OCI-M2 (cell line): ENCODE measurements around the gene MAST4.

Experiments used
- DNase-seq: peaks from one replicate; lab custom pipeline; 2025; ENCODE audit not compliant: unreplicated experiment; lab: John Stamatoyannopoulos, UW

The MAST4 gene

DNA sequence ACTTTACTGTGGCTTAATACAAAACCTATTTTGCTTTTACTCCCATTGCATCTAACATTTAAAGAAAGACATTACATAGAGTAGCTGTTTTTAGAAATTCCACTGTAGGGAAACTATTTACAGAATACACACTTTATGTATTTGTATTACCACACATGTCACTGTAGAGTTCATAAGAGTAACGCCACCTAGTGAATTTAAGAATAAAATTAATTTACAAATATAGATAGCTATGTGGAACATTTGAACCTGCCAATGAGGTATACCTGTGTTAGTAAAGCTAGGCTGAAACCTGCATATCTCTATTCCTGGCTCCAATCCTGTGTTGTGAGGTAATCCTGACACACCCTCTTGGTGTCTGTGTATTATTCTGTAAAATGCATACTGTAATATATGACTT is 234.4 kb downstream of the MAST4 start:
- no peak for DNase-seq

DNA sequence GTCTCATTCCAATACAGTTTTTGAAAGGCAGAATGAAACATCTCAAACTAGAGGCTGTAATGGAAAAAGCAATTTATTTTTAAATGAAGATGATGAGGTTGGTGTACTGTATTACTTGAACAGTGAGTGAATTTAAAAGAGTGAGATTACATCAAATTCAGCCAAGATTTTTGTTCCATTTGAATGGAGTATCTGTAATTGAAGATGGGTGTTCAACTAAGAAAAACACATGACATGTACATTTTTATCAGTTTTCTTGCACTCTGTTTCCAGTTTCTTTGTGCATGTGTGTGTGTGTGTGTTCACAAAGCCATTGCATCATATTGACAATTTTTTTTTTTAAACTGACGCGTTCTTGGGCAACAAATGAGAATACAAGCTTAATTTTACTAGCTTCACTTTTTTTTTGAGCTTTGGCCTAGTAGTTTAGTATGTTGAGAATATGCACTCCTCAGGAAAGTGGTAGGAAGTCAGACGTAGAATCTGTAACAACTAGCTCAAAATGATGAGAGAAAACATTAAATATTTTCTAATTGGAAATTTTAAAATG is 243.5 kb downstream of the MAST4 start:
- DNase-seq = no peak

DNA sequence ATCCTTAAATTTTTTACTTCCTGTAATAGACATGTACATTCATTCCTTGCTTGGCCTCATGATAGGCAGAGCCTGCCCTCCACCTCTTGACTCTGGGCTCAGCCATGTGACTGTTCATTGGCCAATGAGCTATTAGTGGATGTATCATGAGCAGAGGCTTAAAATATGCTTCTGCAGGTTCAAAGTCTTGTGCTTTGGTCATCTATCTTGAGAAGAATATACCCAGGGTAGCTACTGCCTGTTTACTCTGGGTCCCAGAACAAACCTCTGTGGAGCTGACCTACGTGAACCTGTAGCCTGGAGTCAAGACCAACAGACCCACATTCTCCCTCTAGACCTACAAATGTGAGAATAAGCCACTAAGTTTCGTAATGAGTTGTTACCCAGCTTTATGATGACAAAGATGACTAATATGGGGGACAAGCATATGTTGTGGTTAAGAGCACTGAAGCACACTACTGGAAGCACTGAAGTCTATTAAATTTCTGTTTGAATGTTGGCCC is 244.4 kb downstream of the MAST4 start:
- no peak for DNase-seq

DNA sequence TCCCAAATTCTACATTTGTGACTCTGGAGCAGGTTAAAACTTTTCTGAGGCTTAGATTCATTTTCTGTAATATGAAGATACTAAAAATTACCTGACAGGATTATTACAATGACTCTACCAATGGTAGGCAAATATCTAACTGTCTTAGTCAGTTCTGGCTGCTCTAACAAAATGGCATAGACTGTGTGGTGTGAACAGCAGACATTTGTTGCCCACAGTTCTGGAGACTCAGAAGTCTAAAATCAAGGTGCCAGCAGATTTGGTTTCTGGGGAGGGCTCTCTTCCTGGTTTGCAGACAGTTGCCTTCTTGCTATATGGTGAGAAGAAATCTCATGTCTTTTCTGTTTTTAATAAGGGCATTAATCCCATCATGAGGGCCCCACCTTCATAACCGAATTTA is 245.1 kb downstream of the MAST4 start:
- DNase-seq = no peak

DNA sequence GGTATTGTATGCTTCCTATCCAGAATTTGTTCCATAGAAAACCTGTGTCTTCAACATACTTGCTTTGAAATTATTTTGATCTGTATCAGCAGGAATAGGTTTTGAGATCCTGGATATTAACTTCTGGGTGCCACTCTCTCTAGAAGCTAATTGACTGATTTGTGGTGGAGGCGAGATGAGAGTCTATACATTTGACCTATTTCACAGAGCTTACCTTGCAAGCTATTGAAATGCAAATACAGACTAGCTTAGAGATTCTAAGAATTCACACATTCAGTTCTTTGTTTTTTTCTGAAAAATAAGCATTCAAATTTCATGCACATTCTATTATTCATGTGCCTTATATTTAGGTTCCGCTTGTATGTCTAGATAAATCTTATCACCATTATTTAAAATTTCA is 246.3 kb downstream of the MAST4 start:
- DNase-seq = no peak

DNA sequence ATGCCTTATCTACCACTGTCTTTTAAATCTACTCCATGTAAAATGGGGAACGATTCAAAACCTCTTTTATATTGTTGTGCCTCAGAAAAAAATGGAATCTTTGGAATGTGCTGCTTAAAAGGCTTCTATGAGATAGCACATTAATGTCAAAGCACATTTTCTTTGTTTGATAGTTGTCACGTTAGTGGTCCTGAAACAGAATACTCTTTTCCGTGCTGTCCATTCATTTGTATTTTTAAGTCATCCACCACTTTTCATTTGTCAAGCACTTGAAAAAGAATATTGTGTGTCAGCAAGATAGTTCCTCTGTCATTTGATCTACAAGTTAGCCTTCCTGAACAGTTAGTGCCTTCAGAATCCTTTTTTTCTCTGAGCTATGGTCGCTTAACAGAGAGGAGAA is 246.9 kb downstream of the MAST4 start:
- no peak for DNase-seq

DNA sequence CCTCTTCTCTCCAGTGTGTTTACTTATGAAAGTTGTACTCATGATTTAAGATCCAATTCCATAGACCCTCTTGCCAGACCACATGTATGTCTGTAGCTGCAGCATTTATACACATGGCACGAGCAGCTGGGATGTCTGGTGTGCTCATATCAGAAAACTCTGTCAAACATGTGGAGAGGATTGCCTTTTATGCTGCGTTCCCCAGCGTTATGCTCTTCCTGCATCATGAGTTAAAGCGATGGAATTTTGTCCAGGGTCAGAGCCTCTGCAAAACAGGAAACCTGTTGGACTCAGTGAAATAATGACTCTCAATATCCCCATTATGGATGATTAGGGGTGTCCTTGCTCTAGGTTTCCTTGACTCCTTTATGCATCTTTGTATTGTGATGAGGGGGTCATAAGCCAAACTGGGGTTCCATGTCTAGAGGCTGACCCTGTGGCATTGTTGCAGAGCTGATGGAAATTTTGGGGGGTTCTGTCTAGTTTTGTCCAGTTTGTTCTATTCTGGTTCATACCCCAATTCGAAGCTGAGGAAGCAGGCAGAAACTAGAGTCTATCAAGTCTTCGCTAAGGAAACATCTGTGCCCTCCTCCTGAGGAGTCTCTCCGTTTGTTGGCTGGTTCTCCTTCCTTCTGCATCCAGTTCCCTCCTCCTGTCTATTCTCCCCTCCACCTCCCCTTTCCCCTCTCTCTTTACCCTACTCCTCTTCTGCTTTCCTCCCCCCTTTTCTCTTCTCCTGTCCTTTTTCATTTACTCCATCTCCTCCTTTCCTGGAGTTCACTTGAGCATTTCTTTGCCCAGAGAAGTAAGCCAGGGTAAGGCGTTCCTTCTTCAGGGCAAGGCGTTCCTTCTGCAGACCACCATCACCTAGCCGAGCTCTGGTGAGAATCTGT is 252.8 kb downstream of the MAST4 start:
- DNase-seq = no peak

DNA sequence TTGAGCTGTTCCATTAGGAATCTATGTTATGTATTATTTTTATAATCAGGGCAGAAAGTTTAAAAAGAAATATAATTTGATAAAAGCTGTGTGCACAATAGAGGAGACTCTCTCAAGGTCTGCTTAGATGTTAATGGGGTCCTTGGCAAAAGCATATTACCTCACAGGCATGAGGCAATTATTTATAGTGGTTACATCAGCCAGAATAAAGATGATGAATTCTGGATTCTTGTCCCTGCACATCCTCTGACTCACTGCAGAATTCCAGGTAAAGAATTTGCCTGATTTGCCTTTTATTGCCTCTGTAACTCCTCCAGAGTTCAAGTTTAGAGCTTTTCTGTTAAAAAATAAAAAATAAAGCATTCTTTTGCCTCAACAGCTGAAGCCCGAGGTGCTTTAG is 253.6 kb downstream of the MAST4 start:
- no peak for DNase-seq

DNA sequence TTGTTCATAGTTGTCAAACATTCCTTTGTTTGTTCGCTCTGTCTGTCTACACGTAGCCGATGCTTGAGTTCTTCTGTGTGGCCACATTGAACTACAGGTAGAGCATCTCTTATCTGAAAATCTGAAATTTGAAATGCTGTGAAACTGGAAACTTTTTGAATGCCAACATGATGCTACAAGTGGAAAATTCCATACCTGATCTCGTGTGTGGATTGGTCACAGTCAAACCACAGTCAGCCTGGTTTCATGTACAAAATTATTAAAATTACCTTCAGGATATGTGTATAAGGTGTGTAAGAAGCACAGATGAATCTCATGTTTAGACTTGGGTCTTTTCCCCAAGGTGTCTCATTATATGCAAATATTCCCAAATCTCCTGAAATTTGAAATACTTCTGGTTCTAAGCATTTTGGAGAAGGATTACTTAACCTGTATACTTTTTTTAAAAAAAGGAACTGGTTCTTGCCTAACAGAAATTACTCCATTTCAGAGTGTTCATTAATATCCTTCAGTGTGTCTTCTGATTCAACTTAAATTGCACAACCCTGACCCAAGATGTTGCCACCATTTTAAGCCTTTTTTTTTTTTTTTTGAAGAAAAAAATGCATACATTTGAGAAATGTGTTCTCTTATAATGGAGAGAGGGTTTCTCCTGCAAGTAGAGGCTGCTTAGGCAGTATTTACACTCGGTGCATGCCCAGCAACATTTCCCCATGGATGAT is 254.3 kb downstream of the MAST4 start:
- DNase-seq = no peak

DNA sequence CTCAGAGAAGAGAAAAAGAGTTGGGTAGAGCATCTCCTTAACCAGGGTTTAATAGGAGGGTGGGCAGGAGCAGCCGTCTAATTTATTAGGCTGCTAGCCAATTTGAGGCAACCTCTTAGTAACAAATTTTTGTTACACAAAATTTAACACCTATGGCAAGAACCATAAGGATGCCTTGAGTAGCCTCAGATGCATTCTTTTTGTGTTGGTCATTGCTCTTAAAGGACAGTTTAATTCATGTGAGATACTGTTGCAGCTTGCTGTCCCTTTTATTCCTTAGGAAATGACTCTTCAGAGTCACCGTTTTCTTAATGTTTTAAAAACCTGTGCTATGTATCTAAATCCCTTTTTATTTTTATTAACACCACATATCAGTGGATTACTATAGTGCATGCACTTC is 255.1 kb downstream of the MAST4 start:
- no peak for DNase-seq

DNA sequence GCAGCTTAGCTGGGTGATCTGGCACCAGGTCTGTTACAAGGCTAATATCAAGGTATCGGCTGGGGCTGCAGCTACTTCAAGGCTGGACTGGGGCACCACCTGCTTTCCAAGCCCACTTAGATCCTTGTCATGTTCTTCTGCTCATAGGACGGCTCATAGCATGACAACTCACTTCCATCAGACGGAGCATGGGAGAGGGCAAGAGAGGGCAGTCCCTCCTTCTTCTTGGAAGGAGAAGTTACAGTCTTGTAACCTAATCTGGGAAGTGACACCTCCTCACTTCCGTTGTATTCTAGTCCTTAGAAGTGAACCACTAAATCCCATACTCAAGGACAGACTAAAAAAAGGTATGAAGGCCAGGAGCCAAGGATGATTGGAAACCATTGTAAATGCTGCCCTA is 258.2 kb downstream of the MAST4 start:
- DNase-seq = no peak

DNA sequence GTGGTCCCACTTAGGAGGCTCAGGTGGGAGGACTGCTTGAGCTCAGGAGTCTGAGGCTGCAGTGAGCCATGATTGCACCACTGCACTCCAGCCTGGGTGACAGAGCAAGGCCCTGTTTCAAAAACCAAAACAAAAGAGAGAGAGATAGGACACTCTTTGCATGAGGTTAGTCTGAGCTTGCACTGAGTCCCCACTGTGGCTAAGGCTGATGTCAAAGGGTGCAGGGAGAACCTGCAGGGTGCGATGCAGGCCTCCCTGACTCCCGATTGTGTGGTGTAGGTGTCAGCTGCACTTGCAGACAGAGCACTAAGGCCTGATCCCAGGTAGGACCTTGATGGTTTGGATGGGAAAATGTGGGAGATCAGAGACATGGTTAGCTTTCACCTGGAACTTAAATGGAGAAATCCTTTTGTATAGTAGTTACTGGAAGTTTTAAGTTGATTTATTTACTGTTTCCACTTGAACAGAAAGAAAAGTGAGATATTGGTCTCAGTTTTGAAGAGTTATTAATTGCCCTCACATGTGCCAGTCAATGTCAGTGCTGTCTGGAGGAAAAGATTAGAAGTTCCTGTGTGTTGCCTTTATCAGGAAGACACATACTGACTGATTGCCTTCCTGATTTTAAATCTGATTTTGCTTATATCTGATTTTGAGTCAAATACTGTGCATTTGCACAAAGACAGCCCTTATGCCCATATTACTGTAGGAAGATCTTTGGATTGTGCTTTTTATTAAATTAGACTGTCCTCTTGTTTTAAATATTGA is 260.0 kb downstream of the MAST4 start:
- no peak for DNase-seq

DNA sequence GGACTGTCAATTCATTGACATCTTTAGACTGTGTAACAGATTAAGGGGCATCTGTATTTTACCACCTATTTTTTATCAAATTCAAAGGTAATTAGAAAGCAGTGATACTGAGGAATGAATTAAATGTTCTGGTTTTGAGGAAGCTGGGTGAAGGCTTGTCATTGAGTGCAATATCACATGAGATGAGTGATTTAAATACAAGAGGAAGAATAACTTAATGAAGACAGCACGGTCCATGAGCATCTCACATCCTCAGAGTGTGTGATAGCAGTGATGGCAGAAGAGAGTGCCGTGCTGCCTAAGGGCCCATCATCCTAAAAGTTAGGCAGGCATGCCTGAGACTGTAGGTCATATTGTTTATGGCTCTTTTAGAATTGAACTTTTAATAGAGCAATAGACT is 263.3 kb downstream of the MAST4 start:
- DNase-seq = no peak

DNA sequence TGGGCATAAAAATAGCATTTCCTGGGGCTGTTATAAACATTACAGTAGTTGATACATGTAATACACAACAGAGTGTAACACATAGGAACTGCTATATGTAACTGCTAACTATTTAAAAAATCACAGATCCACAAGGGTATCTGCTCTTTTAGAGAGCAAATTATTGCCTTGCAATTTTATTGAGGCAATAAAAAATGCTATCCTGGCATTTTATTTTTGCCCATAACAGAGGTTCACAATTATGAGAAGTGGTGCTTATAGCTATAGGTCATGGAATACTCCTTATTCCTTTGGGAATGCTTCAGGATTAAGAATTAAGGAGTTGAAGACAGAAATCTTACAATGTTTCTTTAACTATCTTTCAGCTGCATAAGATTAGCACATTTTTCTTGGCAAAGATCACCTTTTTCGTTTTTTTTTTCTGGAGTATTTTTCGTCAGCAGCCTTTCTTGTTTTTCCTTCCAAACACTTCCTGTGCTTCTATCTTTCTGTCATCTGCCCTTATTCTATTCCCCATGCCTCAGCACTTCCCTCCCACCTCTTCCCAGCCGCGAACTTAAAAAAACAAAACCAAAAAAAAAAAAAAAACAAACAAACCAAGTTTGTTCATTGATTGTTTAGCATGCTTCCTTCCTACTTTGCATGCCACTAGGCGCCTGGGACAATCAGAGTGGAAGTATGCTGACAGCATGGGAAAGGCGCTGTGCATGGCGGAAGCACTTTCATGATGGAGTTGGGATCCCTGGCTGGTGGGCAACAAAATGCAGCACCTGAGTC is 264.2 kb downstream of the MAST4 start:
- DNase-seq = no peak

DNA sequence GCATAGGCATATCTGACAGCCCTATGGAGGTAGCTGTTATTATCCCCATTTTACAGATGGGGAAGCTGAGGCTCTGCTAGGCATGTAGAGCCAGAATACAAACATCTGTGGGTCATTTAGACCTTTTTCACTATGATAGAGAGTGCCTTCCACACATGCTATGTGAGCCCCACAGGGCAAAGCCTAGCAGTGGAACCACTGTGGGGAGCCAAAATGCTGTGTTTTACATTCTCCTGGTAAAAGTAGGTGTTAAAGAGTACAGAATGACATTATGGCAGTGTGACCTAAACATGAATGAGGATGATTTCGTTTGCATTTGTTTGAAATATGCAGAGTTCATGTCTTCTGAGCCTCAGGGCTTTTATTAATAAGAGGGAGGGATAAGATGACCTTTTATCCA is 265.2 kb downstream of the MAST4 start:
- DNase-seq = no peak

DNA sequence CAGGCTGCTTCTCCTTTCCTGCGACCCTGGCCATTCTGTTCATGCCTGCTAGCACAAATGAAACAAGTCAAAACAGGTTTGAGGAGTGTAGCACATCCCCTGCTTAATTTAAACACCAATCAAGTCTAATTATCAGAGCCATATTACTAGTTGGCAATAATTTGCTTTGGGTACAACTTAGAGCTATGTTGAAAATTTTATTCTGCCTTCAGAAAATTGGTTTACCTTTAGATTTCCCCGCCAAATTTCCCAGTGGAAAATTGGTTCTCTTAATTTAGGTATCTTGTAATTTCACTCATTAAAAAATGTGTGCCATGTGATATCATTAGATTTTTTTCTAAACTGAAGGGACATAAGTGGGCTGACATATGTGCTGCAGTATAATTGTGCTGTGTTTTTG is 265.8 kb downstream of the MAST4 start:
- no peak for DNase-seq

DNA sequence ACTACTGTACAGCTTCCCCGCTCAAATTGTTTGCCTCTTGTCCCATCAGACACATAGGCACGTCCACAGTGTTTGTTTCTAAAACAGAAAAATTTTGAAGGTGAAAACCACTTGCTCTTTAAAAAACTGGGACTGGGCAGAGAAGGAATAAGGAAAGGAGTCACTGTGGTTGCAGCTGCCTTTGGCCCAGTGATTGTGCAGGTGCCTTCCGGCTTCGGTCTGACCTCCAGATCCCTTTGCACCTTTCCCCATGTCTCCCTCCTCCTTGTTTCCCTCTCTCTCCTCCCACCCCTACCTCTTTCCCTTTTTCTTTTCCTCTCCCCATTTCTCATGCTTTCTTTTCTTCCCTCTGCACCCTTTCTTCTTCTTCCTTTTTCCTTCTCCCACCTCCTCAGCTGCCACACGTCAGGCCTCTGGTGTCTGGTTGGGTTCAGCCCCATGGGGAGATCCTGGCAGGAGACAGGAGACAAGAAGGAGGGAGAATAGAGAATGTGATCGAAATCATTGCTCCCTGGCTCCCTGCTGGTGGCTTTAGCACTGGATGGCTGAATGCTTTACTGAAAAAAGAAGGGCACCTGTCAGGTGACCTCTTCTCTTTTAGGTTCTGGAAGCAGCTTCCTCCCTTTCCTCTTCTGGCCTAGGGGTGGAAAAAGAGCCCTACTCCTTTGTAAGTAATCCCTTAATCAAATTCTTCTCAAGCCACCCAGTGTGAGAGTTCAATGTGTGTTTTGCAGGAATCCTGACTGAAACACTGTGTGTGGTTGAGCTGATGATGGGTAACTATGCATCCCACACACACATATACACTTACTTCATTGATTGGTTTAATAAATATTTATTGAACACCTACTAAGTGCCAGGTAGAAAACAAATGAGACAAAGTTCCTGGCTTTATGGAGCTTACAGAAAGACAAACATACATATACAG is 267.3 kb downstream of the MAST4 start:
- no peak for DNase-seq

DNA sequence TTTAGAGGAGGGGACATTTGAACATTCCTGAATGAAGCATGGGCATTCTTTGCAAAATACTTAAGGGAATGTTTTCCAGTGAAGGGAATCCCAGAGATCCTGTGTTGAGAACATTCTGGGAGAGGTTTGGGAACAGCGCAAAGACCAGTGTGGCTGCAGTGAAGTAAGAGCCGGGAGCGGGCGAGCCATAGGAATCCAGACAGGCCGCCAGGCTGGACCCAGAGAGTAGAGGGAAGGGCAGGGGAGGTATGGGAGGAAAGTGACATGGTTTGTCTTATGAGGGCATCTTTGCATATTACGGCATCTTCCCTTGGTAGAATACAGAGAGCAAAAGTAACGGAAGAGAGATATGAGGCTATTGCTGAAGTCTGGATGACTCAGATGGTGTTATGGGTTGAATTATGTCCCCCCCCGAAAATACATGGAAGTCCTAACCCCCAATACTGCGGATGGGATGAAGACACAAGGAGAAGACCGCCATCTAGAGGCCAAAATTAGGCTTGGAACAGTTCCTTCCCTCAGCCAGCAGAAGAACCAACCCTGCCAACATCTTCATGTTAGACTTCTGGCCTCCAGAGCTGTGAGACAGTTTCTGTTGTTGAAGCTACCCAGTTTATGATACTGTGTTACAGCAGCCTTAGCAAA is 268.2 kb downstream of the MAST4 start:
- DNase-seq = no peak
